Pulmonary artery endothelial cell (primary cell): Measurements from ENCODE around the gene IGFL3. TPM values are rescaled to one million over a fixed set of nuclear protein-coding genes. Genes with fewer than 3 reads are reported as not detected.
A peak's percentile ranks its signal among the peaks of the same experiment; 100 is the strongest.
"Not testable (repeated sequence)": the region's sequence is repeated elsewhere in the genome, so short reads cannot be mapped to it uniquely, and the experiment has no call there.

Source experiments
- DNase-seq: peaks from one replicate; pipeline ENCODE4 v3.0.0-alpha.2; 2011; ENCODE audit warnings: low read depth, low spot score
- total RNA-seq: library from RNA; depleted of rRNA; stranded (reverse); fragments of >200 nt; gene quantifications from 2 replicates; pipeline ENCODE4 v1.2.3, GENCODE V29; 2014

IGFL3 gene
- total RNA-seq = not detected in 2 replicates

DNA sequence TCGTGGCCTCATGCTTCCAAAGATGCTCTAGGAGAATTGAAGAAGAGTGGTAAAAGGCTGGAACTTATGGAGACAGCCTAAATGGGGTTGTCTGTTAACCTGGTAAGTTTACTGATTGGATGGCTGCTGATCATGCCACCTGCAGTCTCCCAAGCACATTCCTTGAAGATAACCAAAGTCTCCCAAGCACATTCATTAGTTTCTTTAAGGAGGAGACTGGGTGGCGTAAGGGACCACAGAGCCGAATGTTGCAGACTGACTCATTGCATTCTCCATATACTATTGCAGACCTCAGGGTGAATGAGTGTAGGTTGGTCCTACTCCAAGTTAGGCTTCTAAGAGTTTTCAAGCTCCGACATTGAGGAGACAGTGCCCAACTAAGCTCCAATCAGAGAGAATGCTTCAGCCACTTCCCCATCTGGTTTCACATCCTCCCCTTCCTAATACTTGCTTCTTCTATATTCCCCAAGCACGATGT is at the start of gene IGFL3:
Gene IGFL3, minus strand, starts transcription at position 51 of the 478 bp plus-strand sequence. Its CDS starts 39 bp downstream, at position 12.
- DNase-seq = no peak

DNA sequence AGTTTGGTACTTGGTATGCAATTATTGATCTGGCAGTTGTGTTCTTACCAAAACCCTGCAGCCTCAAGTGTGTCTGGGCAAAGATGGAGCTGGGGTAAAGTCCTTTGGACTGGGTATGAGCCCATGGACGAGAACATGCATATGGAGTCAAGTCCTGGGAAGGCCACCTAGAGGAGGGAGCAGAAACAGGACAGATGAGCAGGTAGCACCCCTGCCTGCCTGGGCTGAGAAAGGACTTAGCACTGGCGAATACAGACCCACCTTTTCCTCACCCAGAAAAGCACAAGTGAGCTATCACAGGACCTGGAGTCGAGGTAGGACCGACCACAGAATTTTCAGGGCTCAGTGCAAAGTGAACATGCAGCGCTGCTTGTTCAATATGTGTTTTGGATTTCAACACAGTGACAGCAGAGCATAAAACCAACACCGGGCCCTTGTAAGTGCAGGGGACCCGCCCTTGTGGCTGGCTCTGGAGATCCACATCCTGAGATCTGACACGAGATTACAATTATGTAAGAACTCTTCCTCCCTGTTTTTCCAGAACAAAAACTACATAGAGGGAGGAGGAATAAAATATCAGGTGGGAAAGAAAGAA is 49.5 kb upstream of the IGFL3 start:
- no peak for DNase-seq

DNA sequence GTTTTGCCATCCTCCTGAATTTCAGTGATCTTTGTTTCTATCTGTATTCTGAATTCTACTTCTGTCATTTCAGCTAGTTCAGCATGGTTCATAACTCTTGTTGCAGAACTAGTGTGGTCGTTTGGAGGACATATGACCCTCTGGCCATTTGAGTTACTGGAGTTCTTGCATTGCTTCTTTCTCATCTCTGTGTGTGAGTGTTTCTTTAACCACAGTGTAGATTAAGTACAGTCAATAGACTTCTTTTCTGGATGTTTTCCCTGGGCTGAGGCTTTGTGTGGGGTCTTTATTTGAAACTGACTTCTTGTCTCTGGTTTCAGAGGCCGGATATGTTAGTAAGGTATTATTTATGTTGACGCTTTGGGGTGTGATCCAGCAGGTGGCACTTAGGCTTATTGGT is 38.2 kb upstream of the IGFL3 start:
- DNase-seq = no peak

GRCh38 chr19:46161642-46162257 is 37.3 kb upstream of the IGFL3 start:
- DNase-seq = not testable (repeated sequence)

DNA sequence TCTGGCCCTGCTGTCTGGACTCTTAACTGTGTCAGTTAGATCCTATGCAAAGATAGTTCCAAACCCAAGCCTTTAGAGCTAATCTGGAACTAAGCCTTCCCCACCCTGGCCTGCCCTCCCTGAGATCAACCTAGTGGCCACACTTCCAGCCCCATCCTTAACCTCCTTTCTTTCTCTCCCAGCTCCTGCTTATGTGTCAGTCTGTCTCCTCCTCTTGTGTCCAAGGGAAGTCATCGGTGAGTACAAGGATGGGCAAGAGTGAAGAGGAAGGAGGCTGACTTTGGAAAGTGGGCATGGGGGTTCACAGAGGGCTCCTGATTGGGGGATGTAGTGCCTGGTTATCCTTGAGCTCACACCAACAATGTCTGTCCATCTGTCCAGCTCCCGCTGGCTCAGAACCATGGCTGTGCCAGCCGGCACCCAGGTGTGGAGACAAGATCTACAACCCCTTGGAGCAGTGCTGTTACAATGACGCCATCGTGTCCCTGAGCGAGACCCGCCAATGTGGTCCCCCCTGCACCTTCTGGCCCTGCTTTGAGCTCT is 35.8 kb upstream of the IGFL3 start:
- DNase-seq = no peak

DNA sequence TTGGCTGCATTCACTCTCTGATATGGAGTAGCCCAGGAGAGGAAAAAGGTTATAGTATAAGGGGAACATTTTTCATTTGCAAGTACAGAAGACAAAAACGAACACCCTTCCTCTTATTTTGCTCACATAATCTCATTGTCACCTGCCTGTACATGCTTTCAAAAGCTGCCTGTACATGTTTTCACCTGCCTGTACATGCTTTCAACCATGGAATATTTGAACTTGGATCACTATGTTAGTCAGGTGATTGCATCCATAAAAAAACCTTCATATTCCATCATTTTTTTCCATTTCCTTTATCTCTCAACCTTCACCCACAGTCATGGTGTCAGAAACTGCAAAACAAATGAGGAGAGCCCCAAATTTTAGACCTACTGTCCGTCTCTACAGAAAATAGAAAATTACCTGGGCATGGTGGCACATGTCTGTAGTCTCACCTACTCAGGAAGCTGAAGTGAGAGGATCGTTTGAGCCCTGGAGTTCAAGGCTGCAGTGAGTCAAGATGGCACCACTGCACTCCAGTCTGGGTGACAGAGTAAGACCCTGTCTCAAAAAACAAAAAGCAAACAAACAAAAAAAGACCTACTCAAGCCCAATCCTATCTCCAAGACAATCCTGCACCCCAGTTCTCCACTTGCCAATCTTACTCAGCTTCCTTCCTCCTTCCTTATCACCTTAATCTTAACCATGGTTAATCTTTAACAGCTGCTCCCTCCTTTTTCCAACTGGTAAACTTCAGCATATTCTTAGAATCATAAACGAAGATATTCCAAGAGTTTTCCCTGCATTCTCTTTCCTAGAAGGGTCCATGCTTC is 35.1 kb upstream of the IGFL3 start:
- no peak for DNase-seq

- no peak for DNase-seq
Observed at GRCh38 chr19:46155237-46155636, 30.7 kb upstream of the IGFL3 start.

DNA sequence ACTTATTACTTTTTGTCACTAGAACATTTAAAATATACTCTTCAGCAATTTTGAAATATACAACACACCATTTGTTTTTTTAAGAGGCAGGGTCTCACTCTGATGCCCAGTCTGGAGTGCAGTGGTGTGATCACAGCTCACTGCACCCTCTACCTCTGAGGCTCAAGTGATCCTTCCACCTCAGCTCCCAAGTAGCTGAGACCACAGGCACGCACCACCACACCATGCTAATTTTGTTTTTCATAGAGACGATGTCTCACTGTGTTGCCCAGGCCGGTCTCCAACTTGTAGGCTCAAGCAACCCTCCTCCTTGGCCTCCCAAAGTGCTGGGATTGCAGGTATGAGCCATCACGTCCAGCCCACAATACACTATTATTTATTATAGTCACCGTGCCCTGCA is 26.1 kb upstream of the IGFL3 start:
- no peak for DNase-seq

GRCh38 chr19:46147791-46148288 is 23.4 kb upstream of the IGFL3 start, which contains the start of gene IGFL2:
Gene IGFL2, plus strand, starts transcription at chr19:46148238. Its CDS starts 41 bp downstream, at chr19:46148279.
- no peak for DNase-seq

- no peak for DNase-seq
Observed at GRCh38 chr19:46147166-46147740, 22.8 kb upstream of the IGFL3 start.

GRCh38 chr19:46144756-46145155 is 20.3 kb upstream of the IGFL3 start:
- no peak for DNase-seq

GRCh38 chr19:46142294-46142693 is 17.8 kb upstream of the IGFL3 start:
- DNase-seq = no peak

DNA sequence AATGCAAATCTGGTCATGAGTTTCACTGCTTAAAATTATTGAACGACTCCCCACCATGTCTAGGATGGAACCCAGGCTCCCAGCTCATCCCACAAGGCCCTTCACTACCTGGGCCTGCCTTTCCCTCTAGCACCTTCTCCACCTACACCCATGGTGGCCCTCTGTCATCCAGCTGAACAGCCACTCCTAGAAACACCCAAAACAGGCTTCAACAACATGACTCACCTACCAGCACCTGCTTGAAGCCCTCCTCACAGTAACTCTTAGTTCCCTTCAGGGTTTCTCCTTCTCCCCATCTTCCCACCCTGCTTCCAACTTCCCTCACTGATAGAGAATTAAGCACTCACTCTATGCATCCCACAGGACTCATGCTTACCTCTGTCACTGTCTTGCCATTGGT is 16.9 kb upstream of the IGFL3 start:
- no peak for DNase-seq

- no peak for DNase-seq
Observed at GRCh38 chr19:46137915-46138473, 13.5 kb upstream of the IGFL3 start.

GRCh38 chr19:46134527-46134926 is 10.0 kb upstream of the IGFL3 start:
- no peak for DNase-seq

DNA sequence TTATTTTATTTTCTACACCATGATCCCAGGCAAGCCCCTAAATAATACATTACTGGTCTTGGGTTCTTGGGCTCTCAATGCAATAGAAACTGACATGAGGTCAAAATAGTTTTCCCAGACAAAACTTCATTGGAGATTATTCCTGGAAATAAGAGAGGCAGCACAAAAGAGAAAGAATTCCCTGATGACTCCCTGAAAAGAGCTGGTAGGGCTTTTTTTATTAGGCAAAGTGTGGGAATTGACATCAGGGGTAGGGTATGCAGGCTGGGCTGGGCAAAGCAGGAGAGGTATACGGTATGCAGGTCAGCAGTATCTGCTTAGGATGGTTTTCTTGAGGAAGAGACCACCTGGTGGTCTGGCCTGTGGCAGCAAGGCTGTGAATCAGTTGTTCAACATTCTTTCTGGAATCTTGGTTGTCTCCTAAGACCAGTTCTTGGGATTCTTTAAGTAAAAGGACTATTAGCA is 9.3 kb upstream of the IGFL3 start:
- no peak for DNase-seq

GRCh38 chr19:46133101-46133627 is 8.7 kb upstream of the IGFL3 start:
- peak; percentile 98 for DNase-seq

DNA sequence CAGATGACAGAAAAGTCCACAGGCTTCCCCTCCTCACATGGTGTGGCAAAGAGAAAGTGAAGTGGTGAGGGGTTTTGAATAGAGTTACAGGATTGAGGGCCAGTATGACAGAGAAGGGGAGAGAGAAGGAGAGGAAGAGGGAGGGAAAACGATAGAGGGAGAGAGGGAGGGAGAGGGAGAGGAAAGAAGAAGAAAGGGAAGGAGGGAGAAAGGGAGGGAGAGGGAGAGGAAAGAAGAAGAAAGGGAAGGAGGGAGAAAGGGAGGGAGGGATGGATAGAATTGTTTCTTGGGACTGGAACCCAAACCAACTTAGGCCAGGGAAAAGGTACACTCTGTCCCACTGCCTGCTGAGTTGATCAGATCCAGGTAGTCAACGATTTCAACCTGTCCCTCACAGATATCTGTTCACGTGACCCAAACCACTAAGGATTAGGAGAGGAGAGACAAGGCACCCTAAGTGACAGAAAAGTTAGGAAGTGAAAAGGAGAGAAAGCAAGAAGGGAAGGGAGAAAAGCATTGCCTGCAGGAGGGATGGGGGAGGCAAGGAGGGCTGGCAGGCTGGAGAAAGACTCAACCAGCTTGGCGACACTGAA is 8.1 kb upstream of the IGFL3 start:
- no peak for DNase-seq

DNA sequence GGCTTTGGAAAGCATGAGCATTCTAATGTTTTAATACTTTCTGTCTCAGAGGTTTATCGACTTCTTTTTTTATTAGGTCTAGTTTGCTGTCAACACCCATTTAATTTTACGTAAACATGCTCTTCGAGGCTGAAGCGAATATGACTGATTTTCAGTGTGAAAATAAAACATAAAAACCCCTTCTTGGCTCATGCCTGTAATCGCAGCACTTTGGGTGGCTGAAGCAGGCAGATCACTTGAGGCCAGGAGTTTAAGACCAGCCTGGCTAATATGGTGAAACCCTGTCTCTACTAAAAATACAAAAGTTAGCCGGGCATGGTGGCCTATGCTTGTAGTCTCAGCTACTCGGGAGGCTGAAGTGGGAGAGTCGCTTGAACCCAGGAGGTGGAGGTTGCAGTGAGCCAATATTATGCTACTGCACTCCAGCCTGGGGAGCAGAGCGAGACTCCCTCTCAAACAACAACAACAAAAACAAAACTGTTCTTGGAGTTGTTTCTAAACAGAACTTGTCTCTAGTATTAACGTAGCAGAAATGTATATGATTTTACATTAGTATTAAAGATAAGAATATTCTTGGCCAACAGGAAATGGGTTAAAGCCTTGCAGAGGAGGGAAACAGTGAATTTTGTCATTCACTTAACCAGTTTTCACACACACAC is 7.1 kb upstream of the IGFL3 start:
- no peak for DNase-seq

- DNase-seq = no peak
Observed at GRCh38 chr19:46126086-46126580, 1.6 kb upstream of the IGFL3 start.
